GM21723 (cell line): ENCODE results near the gene MED20.

Experiments used
- ATAC-seq: cut with Tn5 transposase; IDR thresholded peaks from one replicate; pipeline ENCODE4 v1.9.1; 2021; ENCODE audit warnings: mild to moderate bottlenecking, moderate library complexity; ENCODE audit not compliant: unreplicated experiment

The MED20 gene

DNA sequence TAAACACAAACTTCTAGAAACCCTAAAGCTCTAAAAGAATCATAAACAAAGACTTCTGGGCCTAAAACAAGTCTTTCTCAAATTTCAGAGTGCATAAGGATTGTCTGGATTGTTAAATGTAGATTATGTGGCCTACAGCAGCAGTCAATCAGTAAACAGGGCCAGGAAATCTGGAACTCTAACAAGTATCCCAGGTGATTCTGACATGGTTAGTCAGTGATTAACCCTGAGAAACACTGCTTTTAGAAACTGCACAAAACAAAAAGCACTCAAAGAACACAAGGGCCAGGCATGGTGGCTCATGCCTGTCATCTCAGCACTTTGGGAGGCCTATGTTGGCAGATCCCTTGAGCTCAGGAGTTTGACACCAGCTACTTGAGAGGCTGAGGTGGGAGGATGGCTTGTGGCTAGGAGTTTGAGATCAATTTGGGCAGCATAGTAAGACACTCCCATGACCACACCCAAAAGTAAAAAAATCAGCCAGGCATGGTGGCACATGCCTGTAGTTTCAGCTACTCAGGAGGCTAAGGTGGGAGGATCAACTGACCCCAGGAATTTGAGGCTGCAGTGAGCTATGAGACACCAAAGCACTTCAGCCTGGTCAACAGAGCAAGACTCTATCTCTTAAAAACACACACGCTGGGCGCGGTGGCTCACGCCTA is 5.9 kb downstream of the MED20 start:
- ATAC-seq: no peak

DNA sequence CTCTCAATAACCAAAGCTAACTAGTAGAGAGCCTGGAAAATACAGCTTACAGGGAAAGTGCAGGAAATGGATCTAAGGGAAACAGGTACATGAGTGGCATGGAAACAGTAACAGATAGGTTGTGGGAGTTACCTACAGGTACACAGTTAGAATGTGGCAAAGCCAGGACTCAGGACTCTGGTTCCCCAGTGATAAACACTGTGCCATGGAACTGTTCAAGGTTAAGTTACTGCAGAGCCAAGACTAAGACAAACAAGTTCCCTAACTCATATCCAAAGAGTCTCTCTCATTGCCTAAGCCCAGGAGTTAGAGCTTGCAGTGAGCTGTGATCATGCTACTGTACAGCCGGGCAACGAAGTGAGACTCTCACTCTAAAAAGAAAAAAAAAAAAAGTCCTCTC is 6.6 kb downstream of the MED20 start:
- ATAC-seq: no peak

- no peak for ATAC-seq
Measured at GRCh38 chr6:41909727-41910126, 11.2 kb downstream of the MED20 start.

GRCh38 chr6:41901882-41902519 is 18.9 kb downstream of the MED20 start:
- ATAC-seq: no peak

GRCh38 chr6:41900861-41901260 is 20.1 kb downstream of the MED20 start:
- no peak for ATAC-seq

DNA sequence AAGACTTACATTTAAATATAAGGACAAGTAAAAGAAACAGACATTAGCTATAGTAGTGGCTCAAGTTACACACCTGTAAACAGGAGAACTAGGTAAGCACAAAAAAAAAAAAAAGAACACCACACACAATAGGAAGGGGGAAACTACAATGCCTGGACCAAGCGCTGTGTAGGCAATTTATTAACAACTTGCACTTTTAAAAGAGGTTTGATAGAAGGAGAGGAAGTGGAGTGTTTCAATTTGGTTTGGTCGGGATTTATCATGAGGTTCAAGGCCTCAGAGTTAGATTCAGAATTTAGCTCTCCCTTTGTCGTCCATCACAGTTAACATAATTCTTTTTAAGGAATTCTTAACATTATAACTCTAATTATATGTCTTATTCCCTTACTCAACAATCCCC is 24.7 kb downstream of the MED20 start:
- ATAC-seq: no peak

DNA sequence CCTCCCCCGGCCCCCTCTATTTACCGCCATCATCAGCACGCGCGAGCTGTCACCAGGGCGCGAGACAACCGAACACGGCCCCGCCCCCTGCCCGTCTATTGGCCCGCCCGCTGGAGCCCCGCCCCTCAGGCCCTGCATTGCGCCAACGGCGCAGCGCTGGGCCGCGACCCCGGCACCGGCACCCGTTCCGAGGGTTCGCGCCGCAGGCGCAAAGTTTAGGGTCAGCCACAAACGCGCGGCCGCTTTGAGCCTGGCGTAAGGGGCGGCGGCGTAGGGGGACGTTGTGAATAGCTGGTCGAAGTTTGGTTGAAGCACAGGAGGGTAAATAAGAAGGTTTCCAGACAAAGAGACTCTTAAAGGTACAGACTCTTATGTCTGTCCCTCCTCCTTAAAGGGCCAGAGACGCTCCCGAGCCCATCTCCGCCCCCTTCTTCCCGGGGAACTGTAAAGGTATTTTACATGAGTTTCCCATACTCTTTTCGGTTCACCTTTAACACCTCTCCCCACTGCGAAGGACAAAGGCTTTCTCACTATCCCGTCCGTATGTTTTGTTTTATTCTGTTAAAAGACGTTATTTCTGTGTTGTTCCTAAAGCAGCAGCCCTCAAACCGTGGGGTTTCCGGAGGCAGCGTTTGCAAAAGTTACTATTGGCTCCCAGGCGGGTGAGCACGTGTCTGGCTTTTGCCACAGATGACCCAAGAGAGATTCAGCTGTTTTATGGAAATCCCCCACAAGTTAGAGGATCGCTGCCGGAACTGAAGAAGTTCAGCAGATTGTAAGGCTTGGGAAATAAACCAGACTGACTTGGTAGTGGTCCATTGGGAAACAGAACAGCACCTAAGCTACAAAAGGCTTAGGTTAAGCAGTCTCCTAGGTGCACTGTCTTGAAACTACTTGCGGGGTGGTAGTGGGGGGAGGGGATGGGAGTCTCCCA is 25.4 kb downstream of the MED20 start, which contains the start of gene USP49:
USP49 (minus strand) TSS at position 76 of the 934 bp plus-strand sequence. CDS start 88,392 bp downstream, outside the sequence.
- ATAC-seq: peak; percentile 80

DNA sequence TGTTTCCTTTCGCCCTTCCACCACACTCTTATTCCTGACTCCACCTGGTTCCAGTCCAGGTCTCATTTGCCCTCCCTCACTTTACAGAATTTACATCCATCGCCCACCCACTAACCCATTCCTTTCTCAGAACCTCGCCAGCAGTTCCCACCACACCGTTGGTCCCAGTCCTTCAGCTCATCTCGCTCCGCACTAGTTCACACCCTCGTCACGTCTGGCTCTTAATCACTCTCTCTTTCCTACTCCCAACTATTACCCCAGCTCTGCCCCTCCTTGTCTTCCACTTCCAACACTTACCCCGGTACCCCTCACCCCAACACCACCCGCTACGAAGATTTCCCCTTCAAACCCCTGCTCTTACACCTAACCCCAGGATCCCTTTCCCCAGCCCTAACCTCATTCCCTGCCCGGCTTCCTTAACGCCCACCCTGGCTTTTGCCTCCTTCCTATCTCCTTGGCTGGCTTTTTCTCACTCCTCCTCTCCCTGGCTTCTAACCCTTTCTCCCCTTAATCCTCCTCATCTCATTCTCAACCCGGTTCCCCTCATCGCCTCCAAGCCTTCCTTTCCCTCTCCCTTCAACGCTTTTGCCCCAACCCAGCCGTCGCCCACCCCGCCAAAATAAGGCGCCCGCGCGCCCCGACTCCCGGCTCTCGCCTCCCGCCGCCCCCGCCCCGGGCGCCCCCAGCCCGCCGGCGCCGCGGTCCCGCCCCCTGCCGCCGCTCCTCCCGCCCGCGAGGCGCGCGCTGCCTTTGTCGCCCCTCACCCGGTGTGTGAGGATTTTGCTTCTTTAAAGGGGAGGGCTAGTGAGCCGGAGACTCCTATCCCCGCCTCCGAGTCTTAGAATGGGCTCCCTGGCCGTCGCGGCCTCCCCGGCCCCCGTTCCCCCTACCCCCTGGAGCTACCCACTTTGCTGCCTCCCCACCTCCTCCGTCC is 26.3 kb downstream of the MED20 start:
- peak; percentile 35 for ATAC-seq

GRCh38 chr6:41892921-41893564 is 27.9 kb downstream of the MED20 start:
- ATAC-seq: no peak

DNA sequence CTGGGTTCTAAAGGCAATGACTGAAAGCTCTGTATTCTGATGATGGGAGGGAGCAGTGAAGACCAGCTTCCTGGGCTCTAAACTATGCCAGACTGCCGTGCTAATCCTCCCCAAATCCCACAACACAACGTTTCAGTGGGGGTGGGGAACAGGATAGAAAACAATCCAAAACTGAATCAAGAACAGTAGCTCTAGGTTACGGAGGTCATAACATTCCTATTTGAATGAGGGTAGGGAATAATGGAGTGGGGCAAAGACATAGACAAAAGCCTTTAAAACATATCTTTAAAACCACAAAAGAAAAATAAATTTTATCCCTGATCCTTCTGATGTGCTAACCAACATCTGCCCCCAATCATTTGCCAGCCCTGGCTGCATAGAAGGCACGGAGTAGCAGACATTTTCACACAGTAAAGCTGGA is 33.6 kb downstream of the MED20 start:
- no peak for ATAC-seq

DNA sequence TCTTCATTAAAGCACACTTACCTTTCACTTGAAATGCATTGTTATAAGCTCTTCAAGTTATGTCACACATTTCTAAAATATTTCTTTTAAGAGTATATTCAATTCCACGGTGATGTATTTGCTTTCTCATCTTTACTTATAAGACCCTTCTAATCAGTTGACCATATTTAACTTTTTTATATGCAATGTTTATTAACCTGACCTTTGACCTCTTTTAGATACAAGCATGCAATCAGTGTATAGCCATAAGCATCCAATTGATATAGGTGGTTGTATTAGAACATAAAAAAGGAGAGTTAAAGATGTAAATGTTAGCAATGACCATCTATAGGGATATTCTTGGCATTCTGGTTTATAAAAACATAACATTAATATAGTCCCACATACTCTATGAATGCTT is 35.0 kb downstream of the MED20 start:
- ATAC-seq: no peak

- no peak for ATAC-seq
Measured at GRCh38 chr6:41884957-41885356, 36.0 kb downstream of the MED20 start.

DNA sequence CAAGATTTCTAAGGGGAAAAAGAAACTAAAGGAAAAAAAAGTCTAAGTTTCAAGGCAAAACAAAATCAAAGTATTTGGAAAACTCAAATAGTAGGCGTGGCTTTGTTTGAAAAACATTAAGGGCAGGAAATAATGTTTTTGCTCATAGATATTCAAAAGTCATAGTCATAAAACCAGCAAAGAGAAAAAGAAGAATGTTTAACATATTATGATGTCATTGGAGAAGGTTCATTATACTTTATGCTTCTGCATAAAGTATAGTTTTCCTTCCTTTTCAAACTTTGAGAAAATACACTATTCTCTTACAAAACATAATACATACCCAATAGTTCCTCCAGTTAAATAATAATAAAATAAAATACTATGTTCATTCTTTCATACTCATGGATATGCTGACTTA is 39.4 kb downstream of the MED20 start:
- no peak for ATAC-seq

DNA sequence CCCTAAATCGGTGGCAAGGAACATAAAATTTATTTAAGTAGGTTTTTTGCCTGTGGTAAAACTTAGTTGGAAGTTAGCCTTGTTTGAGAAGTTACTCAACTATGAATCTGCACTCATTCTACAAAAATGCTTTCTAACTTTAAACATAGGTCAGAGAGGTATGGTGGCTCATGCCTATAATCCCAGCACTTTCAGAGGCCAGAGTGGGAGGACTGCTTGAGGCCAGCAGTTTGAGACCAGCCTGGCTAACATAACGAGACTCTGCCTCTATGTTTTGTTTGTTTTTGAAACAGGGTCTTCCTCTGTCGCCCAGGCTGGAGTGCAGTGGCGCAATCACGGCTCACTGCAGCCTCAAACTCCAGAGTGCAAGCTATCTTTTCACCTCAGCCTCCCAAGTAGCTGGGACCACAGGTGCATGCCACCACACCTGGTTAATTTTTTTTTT is 42.0 kb downstream of the MED20 start:
- no peak for ATAC-seq

GRCh38 chr6:41878246-41878645 is 42.7 kb downstream of the MED20 start:
- ATAC-seq: no peak

- no peak for ATAC-seq
Measured at GRCh38 chr6:41877051-41877680, 43.8 kb downstream of the MED20 start.

DNA sequence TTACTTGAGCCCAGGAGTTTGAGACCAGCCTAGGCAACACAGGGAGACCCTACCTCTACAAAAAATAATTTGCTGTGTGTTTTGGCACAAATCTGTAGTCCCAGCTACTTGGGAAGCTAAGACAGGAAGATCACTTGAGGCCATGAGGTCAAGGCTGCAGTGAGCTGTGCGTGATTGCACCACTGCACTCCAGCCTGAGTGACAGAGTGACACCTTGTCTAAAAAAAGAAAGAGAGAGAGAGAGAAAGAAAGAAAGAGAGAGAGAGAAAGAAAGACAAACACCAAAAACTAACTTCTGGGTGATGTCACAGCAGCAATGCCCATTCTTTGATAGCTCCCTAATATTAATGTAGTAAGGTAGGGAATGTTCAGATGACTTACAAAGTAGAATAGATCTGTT is 46.2 kb downstream of the MED20 start:
- no peak for ATAC-seq

DNA sequence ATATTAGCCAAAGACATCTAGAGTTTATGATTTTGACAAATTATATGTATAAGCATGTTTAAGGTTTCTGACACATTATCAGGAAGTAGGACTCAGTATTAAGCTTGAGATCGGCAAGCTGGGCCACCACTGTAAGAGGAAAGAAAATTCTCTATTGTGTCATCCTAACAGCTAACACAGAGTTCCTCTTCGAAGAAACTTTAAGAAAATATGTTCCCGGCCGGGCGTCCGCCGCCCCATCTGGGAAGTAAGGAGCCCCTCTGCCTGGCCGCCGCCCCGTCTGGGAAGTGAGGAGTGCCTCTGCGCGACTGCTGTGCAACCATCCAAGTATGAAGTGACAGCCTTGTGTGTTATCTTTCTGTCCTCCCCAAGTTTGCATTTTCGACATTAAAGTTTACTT is 48.8 kb downstream of the MED20 start:
- no peak for ATAC-seq

DNA sequence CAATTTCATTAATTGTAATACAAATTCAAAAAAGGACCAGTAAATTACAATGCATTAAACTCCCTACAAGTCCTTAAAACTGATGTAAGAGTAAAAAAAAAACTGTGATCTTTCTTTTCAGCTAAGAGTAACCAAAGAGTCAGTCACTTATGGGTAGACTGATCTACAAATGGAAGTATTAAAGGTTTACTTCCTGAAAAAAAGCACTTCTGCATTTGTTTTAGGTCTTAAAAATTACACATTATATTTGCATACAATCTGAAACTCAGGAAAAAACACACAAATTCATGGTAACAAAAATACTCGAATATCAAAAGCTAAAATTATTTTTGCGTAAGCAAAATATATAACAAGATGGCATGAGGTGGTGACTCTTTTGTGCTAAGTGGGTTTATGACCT is 49.2 kb downstream of the MED20 start:
- ATAC-seq: no peak
